ENCODE data around the gene IMPDH1.

GRCh38 chr7:128407233-128407589 lies 2.6 kb downstream of the IMPDH1 start:
- TF ChIP-seq, protein P1, sequence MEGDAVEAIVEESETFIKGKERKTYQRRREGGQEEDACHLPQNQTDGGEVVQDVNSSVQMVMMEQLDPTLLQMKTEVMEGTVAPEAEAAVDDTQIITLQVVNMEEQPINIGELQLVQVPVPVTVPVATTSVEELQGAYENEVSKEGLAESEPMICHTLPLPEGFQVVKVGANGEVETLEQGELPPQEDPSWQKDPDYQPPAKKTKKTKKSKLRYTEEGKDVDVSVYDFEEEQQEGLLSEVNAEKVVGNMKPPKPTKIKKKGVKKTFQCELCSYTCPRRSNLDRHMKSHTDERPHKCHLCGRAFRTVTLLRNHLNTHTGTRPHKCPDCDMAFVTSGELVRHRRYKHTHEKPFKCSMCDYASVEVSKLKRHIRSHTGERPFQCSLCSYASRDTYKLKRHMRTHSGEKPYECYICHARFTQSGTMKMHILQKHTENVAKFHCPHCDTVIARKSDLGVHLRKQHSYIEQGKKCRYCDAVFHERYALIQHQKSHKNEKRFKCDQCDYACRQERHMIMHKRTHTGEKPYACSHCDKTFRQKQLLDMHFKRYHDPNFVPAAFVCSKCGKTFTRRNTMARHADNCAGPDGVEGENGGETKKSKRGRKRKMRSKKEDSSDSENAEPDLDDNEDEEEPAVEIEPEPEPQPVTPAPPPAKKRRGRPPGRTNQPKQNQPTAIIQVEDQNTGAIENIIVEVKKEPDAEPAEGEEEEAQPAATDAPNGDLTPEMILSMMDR (IDR thresholded peaks at IDR 0.05) = no peak
- TF ChIP-seq POLR2AphosphoS5 (IDR thresholded peaks at IDR 0.05; ENCODE audit: low read depth, low read length) (no peak), REST (IDR thresholded peaks at IDR 0.05; ENCODE audit: insufficient read depth in 1 of 2, low read depth in 2 of 2, low read length in 1 of 2) (no peak)

Data from Panc1 (cell line).